LNCaP clone FGC (cell line): ENCODE results near the gene KLF16.

ENCODE experiments used
- DNase-seq: peaks from one replicate; pipeline ENCODE4 v3.0.0-alpha.2; 2011; ENCODE audit warnings: low read depth
- H3K4me3 ChIP-seq: 2 replicates; pipeline ENCODE4 v1.5.1; 2011; ENCODE audit warnings: mild to moderate bottlenecking, low read depth, low read length, control low read depth
- TF ChIP-seq, protein P1 (sequence below): IDR thresholded peaks from 2 replicates; pipeline ENCODE4 v1.5.1; 2012; ENCODE audit warnings: mild to moderate bottlenecking; ENCODE audit not compliant: control insufficient read depth, insufficient read depth; ENCODE audit errors: extremely low read depth

KLF16 gene

DNA sequence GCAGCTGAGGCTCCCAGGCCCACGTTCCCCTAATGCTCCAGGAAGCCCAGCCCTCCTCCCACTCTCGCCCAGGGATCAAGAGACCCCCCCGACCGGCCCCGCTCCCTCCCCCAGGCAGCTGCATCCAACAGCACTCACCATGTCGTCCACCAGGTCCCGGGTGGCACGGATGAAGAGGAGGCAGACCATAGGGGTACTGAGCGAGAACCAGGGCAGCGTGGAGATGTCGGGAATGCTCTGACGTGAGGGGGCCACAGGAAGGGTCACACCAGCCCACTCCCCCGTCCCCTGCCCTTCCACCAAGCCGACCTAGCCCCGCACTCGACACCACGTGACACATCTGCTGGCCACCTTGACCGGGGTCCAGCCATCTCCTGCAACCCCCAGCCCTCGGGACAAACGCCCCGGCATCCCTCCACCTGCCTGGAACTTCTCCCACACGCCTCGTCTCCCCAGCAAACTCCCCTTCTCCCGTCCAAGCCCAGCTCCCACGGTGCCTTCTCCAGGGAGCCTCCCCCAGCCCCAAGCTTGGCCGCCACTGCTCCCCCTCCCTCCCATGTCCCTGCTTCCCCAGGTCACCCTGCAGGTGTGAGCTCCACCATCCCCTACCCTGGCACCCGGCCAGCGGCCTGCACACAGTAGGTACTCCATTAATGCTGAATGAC, 56.2 kb downstream of the KLF16 start:
- no peak overlapping the region for H3K4me3 ChIP-seq
- DNase-seq: no peak
- TF ChIP-seq, protein P1, sequence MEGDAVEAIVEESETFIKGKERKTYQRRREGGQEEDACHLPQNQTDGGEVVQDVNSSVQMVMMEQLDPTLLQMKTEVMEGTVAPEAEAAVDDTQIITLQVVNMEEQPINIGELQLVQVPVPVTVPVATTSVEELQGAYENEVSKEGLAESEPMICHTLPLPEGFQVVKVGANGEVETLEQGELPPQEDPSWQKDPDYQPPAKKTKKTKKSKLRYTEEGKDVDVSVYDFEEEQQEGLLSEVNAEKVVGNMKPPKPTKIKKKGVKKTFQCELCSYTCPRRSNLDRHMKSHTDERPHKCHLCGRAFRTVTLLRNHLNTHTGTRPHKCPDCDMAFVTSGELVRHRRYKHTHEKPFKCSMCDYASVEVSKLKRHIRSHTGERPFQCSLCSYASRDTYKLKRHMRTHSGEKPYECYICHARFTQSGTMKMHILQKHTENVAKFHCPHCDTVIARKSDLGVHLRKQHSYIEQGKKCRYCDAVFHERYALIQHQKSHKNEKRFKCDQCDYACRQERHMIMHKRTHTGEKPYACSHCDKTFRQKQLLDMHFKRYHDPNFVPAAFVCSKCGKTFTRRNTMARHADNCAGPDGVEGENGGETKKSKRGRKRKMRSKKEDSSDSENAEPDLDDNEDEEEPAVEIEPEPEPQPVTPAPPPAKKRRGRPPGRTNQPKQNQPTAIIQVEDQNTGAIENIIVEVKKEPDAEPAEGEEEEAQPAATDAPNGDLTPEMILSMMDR: no peak

DNA sequence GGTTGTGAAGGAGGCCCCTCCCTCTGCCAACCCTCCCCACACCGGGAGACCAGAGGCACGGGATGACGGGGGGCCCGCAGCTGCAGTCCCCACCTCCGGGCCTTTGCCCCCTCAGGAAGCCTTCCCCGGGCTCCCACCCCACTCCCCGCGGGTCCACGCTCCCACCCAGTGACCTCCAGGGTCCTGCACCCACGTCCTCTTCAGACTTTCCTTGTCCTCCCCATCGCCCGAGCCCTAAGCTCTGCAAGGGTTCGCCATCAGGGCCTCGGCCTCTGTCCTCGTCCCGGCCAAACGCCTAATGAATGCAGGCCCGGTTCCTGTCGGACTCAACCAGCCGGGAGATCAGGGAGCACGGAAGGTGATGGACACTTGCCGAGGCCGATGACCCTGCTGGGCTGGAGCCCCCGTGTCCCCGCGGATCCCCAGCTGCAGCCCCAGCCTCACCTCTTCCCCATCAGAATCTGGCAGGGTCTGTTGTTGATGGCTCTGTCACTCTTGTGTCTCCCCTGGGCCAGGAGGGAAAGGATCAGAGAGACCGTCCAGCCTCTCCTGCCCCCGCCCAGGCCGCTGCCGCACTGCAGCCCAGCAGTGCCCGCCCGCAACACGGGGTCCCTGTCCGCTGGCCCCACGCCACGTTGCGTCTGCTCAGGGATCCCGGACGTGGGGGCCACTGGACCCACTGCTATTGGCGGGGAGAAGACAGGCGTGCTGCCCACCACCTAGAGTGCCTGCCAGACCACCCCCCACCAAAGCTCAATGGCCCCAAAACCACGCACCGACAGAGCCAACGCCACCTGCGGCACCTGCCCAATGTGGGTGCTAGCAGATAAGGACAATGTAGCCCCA, 57.0 kb downstream of the KLF16 start:
- TF ChIP-seq, protein P1: no peak
- no peak overlapping the region for H3K4me3 ChIP-seq
- no peak for DNase-seq

DNA sequence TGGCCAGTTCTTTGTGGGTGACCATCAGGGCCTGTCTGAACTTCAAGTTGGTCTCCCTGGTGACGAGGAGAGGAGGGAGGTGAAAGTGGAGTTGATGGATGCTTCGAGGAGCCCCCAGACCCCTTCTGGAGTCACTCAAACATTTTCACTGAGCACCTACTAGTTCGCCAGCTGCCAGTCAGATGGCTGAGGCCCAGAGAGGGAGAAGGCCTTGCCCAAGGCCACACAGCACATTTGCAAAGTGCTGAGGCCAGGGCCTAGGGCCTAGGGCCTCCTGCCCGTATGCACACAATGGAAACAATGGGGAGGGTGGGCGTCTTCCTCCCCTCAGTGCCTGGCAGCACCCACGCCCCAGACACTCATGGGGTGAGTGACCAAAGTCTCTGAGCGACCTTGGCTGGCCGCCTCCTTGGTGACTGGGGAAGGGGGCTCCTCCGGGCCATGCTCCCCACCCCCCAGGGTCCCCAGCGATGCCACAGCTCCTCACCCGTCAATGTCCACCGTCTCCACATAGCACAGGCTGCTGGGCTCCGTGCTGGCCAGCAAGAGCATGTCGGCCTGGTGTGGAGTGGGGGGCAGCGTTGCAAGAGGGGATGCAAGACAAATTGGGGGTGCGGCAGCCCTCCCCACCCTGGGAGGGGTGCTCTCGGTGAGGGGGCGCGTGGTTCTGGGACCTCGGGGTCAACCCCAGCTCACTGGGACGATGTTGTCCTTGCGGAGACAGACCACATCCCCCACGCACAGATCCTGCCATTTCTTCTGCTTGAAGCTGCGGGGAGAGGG, 57.8 kb downstream of the KLF16 start:
- TF ChIP-seq, protein P1: no peak

DNA sequence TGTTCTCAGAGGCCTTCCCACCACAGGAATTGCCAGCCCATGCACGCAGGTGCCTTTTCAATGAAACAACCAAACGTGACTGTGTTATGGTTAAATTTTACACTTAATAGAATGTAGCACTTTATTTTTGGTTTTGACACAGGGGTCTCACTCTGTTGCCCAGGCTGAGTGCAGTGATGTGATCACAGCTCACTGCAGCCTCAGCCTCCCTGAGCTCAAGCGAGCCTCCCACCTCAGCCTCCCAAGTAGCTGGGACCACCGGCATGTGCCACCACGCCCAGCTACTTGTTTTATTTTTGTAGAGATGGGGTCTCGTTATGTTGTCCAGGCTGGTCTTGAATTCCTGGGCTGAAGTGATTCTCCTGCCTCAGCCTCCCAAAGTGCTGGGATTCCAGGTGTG, 58.5 kb downstream of the KLF16 start:
- no peak for DNase-seq
- TF ChIP-seq, protein P1: no peak
- H3K4me3 ChIP-seq: no peak overlapping the region

More for the DNA sequence above, 57.8 kb downstream of the KLF16 start:
- no peak overlapping the region for H3K4me3 ChIP-seq
- DNase-seq: no peak
